Ishikawa (cell line): Measurements from ENCODE around the gene C1orf21.

Source experiments
- CEBPB ChIP-seq: IDR thresholded peaks from 2 replicates; pipeline ENCODE4 v1.6.1; 2012
- CREB1 ChIP-seq: IDR thresholded peaks from 2 replicates; pipeline ENCODE4 v1.6.1; 2012; ENCODE audit warnings: low read depth
- EGR1 ChIP-seq: IDR thresholded peaks from 2 replicates; pipeline ENCODE4 v1.6.1; 2012
- EP300 ChIP-seq: IDR thresholded peaks from 2 replicates; pipeline ENCODE4 v1.6.1; 2012; ENCODE audit warnings: borderline replicate concordance
- FOXM1 ChIP-seq: IDR thresholded peaks from 2 replicates; pipeline ENCODE4 v1.6.1; 2012; ENCODE audit warnings: low read depth, borderline replicate concordance
- NFIC ChIP-seq: IDR thresholded peaks from 2 replicates; pipeline ENCODE4 v1.6.1; 2012
- RAD21 ChIP-seq: IDR thresholded peaks from 2 replicates; pipeline ENCODE4 v1.6.1; 2012; ENCODE audit warnings: low read depth
- TAF1 ChIP-seq: IDR thresholded peaks from 2 replicates; pipeline ENCODE4 v1.6.1; 2012; ENCODE audit warnings: low read depth, mild to moderate bottlenecking
- TCF12 ChIP-seq: IDR thresholded peaks from 2 replicates; pipeline ENCODE4 v1.6.1; 2012; ENCODE audit warnings: low read depth
- TEAD4 ChIP-seq: IDR thresholded peaks from 2 replicates; pipeline ENCODE4 v1.6.1; 2012
- YY1 ChIP-seq: IDR thresholded peaks from 2 replicates; pipeline ENCODE4 v1.6.1; 2012; ENCODE audit warnings: low read depth
- ZBTB7A ChIP-seq: IDR thresholded peaks from 2 replicates; pipeline ENCODE4 v1.6.1; 2012; ENCODE audit warnings: low read depth
- TF ChIP-seq, protein P1 (sequence below): IDR thresholded peaks from 2 replicates; pipeline ENCODE4 v1.6.1; 2012
- TF ChIP-seq, protein P2 (sequence below): IDR thresholded peaks from 2 replicates; pipeline ENCODE4 v1.6.1; 2012; ENCODE audit warnings: low read depth, mild to moderate bottlenecking
- TF ChIP-seq, protein P3 (sequence below): IDR thresholded peaks from 2 replicates; pipeline ENCODE4 v1.6.1; 2012

The C1orf21 gene

DNA sequence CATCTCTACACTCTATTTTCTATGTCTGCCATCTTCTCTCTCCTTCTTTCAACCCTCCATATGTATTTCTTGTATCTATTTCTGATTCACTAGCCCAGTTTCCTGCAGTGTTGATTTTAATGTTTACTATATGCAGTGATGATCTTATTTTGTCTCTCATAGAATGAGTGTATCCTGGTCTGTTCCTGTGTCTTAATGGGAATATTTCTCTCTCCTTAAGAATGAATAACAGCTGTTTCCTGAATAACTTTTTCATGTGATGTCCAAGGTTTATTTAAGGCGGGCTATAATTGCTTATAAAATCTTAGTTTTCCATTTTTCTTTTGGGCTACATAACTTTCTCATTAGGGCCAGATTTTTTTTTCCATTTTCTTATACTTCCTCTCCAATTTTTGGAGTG, 144.5 kb downstream of the C1orf21 start:
- no peak for TF ChIP-seq NFIC
- no peak for TF ChIP-seq CREB1
- TF ChIP-seq ZBTB7A: no peak
- TF ChIP-seq, protein P1, sequence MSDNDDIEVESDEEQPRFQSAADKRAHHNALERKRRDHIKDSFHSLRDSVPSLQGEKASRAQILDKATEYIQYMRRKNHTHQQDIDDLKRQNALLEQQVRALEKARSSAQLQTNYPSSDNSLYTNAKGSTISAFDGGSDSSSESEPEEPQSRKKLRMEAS: no peak
- no peak for TF ChIP-seq EP300
- TF ChIP-seq CEBPB: no peak
- no peak for TF ChIP-seq FOXM1
- TF ChIP-seq RAD21: no peak

DNA sequence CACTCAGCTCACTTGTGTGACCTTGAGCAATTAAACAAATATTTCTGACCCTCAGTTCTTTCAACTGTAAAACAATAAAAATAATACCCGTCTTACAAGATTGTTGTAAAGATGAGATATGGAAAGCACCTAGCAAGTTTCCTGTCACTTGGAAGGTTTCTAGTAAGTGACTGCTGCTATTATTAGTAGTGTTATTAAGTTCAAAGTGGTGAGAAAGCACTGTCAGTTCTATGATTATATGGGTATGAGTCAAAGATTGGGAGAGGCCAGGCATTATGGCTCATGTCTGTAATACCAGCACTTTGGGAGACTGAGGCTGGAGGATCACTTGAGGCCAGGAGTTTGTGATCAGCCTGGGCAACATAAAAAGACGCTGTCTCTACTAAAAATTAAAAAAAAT, 145.4 kb downstream of the C1orf21 start:
- TF ChIP-seq EP300: no peak
- no peak for TF ChIP-seq EGR1
- TF ChIP-seq ZBTB7A: no peak
- no peak for TF ChIP-seq FOXM1
- no peak for TF ChIP-seq TAF1
- no peak for TF ChIP-seq CEBPB
- no peak for TF ChIP-seq YY1
- no peak for TF ChIP-seq NFIC
- TF ChIP-seq CREB1: no peak
- TF ChIP-seq, protein P2, sequence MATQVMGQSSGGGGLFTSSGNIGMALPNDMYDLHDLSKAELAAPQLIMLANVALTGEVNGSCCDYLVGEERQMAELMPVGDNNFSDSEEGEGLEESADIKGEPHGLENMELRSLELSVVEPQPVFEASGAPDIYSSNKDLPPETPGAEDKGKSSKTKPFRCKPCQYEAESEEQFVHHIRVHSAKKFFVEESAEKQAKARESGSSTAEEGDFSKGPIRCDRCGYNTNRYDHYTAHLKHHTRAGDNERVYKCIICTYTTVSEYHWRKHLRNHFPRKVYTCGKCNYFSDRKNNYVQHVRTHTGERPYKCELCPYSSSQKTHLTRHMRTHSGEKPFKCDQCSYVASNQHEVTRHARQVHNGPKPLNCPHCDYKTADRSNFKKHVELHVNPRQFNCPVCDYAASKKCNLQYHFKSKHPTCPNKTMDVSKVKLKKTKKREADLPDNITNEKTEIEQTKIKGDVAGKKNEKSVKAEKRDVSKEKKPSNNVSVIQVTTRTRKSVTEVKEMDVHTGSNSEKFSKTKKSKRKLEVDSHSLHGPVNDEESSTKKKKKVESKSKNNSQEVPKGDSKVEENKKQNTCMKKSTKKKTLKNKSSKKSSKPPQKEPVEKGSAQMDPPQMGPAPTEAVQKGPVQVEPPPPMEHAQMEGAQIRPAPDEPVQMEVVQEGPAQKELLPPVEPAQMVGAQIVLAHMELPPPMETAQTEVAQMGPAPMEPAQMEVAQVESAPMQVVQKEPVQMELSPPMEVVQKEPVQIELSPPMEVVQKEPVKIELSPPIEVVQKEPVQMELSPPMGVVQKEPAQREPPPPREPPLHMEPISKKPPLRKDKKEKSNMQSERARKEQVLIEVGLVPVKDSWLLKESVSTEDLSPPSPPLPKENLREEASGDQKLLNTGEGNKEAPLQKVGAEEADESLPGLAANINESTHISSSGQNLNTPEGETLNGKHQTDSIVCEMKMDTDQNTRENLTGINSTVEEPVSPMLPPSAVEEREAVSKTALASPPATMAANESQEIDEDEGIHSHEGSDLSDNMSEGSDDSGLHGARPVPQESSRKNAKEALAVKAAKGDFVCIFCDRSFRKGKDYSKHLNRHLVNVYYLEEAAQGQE: no peak
- TF ChIP-seq, protein P1: no peak
- TF ChIP-seq RAD21: no peak
- TF ChIP-seq TCF12: no peak
- no peak for TF ChIP-seq TEAD4
- TF ChIP-seq, protein P3, sequence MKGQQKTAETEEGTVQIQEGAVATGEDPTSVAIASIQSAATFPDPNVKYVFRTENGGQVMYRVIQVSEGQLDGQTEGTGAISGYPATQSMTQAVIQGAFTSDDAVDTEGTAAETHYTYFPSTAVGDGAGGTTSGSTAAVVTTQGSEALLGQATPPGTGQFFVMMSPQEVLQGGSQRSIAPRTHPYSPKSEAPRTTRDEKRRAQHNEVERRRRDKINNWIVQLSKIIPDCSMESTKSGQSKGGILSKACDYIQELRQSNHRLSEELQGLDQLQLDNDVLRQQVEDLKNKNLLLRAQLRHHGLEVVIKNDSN: no peak

DNA sequence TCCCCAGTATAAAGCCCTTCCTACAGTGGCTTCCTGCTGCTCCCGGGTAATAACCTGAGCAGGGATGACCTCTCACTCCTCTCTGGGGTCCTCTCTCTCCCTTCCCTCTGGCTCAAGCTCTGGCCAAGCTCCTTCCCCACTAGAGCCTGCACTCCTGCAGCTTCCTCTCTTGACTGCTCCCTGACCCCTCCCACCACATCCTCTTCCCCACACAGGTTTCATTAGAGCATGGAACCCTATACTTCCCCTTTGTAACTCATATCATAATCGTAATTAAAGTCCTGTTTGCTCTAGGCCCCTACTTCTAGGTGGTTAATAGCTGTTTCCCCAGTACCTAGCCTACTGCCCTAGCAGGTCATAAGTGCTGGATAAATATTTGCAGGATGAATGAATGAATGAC, 146.2 kb downstream of the C1orf21 start:
- TF ChIP-seq, protein P2: no peak
- no peak for TF ChIP-seq EP300
- no peak for TF ChIP-seq YY1
- no peak for TF ChIP-seq NFIC

DNA sequence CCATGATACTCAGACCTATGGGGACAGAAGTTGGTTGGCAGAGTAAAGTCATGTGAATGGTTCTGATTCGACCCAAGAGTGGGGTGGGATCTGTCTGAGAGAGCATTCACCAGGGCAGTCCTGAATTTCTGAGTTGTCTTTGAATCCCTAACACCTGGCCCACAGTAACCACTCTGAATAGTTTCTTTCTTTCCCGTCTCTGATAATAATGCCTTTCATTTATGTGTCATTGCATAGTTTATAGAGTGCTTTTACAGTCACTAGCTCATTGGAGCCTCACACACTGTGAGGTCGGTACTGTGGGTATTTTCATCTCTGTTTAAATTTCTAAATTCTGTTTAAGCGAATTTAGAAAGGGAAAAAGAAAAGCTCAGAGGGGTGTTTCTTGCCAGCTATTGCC, 147.1 kb downstream of the C1orf21 start:
- TF ChIP-seq CEBPB (no peak), YY1 (no peak), TCF12 (no peak), NFIC (no peak), TEAD4 (no peak), ZBTB7A (no peak), RAD21 (no peak), EP300 (no peak), CREB1 (no peak), TAF1 (no peak), FOXM1 (no peak), EGR1 (no peak)
- TF ChIP-seq, protein P3: no peak
- TF ChIP-seq, protein P1: no peak
- TF ChIP-seq, protein P2: no peak
